Common myeloid progenitor, CD34-positive (primary cell): Measurements from ENCODE around the gene CLK2. TPM values are rescaled to one million over a fixed set of nuclear protein-coding genes. Genes with fewer than 3 reads are reported as not detected.

Source experiments
- CTCF ChIA-PET: fragments of 350-600 bp; sonication (Branson Sonifier 250); formaldehyde crosslinking; loops from one replicate; lab custom pipeline; 2021; ENCODE audit warnings: antibody characterized with exemption; lab: Charles Lee
- POLR2A ChIA-PET: fragments of 350-600 bp; sonication (Branson Sonifier 250); formaldehyde crosslinking; loops from one replicate; lab custom pipeline; 2021; ENCODE audit warnings: antibody characterized with exemption; lab: Charles Lee
- DNase-seq, 3 donors: peaks; one replicate each; pipeline versions ENCODE4 v3.0.0 to v3.0.0-alpha.2; 2013
- H3K27ac ChIP-seq, 2 experiments: 1 replicate in 1 of 2; 2 replicates in 1 of 2; pipeline ENCODE4 v1.7.0; 2013; ENCODE audit warnings: inconsistent platforms in 2 of 2, low read length in 2 of 2, mild to moderate bottlenecking in 2 of 2, low read depth in 1 of 2, moderate library complexity in 1 of 2; ENCODE audit not compliant: severe bottlenecking in 2 of 2, insufficient read depth in 1 of 2, poor library complexity in 1 of 2
- H3K27me3 ChIP-seq, 5 experiments: replicated peaks in 2 of 5; 1 replicate in 3 of 5; 2 replicates in 2 of 5; pipeline versions ENCODE4 v1.6.1 to v1.7.0; 2013; ENCODE audit warnings: low read length in 4 of 5, mild to moderate bottlenecking in 2 of 5, moderate library complexity in 2 of 5, inconsistent platforms in 1 of 5; ENCODE audit not compliant: insufficient read depth in 5 of 5, control insufficient read depth in 4 of 5
- H3K36me3 ChIP-seq, 4 experiments: 1 replicate in 2 of 4; 2 replicates in 2 of 4; pipeline versions ENCODE4 v1.6.1 to v1.7.0; 2013; ENCODE audit warnings: low read length in 3 of 4, control low read depth in 1 of 4, mild to moderate bottlenecking in 1 of 4; ENCODE audit not compliant: control insufficient read depth in 4 of 4, insufficient read depth in 4 of 4
- H3K4me1 ChIP-seq, 4 experiments: 1 replicate in 3 of 4; 2 replicates in 1 of 4; pipeline versions ENCODE4 v1.6.1 to v1.7.1; 2013; ENCODE audit warnings: low read length in 3 of 4, mild to moderate bottlenecking in 3 of 4, control low read depth in 1 of 4, inconsistent platforms in 1 of 4, moderate library complexity in 1 of 4; ENCODE audit not compliant: control insufficient read depth in 4 of 4, insufficient read depth in 4 of 4; ENCODE audit errors: control extremely low read depth in 1 of 4
- H3K4me3 ChIP-seq, 7 experiments: 1 replicate in 4 of 7; 2 replicates in 3 of 7; pipeline versions ENCODE4 v1.5.1 to v1.7.0; 2013; ENCODE audit warnings: mild to moderate bottlenecking in 7 of 7, low read length in 6 of 7, moderate library complexity in 6 of 7, inconsistent platforms in 2 of 7, low read depth in 2 of 7, control low read depth in 1 of 7; ENCODE audit not compliant: insufficient read depth in 4 of 7, control insufficient read depth in 1 of 7; ENCODE audit errors: extremely low read depth in 1 of 7
- H3K9me3 ChIP-seq, 5 experiments: 1 replicate in 4 of 5; 2 replicates in 1 of 5; pipeline versions ENCODE4 v1.6.1 to v1.7.1; 2013; ENCODE audit warnings: low read length in 4 of 5, mild to moderate bottlenecking in 2 of 5, inconsistent platforms in 1 of 5, low read depth in 1 of 5, moderate library complexity in 1 of 5; ENCODE audit not compliant: control insufficient read depth in 4 of 5, insufficient read depth in 2 of 5; ENCODE audit errors: control extremely low read depth in 1 of 5
- WGBS: methylation state at CpG from one replicate; pipeline ENCODE4 v1.1.5; 2013; ENCODE audit not compliant: insufficient coverage; 5-methylcytosine and 5-hydroxymethylcytosine counted together
- polyA plus RNA-seq: library from polyadenylated mRNA; unstranded; fragments of 120-200 nt; gene quantifications from one replicate; pipeline ENCODE4 v1.2.1, GENCODE V29; 2013

CLK2 gene
- 58.0 TPM for polyA plus RNA-seq

DNA sequence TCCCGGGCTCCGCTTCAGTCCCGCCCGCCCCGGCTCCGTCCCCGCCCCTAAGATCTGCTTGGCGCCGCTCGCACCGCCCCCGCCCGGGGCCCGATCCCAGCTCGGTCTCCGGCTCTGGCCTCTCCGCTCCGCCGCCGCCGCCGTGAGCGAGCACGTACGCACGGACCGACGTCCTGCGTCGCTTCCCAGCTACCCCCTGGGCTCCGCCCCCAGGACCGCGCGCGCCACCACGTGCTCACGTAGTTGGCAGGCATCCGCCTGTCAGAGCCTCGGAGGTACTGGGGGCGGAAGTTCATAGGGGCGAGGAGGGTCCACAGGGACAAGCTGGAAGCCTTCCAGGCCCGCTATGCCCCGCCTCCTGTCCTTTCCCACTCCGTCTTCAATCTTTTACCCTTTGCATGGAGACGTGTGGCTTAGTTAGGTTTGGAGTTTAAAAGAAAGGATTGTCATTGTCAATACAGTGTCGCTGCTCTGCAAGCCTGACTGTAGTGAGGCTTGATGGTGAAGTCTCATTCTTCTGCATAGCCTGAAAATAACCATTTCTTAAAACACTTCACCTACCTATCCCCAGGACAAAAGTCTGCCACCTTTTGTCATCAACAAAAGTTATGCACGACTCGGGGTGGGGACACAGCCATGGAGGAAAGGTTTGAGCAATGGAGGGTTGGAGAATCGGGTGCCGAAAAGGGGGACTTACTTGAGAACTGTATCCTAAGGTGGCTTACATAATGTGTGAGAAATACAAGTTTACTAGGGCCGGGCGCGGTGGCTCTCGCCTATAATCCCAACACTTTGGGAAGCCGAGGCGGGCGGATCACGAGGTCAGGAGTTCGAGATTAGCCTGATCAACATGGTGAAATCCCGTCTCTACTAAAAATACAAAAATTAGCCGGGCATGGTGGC lies at the start of gene CLK2:
Gene CLK2, minus strand, starts transcription at position 162 of the 903 bp plus-strand sequence. CDS start 2,527 bp downstream, outside the sequence.
- Histone ChIP-seq H3K27ac (peak within 1 kb of the TSS; percentile 46 to 80), H3K4me1 (peaks cover 11 to 38% (median 29%) of the 10 kb centered on the region in 4 experiments)
- 8% methylated on average over 18 of the region's 61 CpGs for WGBS

DNA sequence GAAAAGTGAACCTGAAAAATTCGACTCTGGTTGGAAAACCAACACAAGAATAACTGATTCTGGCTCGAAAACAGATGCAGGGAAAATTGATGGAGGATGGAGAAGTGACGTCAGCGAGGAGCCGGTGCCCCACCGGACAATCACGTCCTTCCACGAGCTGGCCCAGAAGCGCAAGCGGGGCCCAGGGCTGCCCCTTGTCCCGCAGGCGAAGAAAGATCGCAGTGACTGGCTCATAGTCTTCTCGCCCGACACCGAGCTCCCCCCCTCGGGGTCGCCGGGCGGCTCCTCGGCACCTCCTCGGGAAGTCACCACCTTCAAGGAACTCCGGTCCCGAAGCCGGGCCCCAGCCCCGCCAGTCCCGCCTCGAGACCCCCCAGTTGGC lies 49.3 kb upstream of the CLK2 start:
- H3K4me3 ChIP-seq = peak overlapping the region in 6 of 7 experiments; percentile 54 to 92 (median 86)
- no peaks in the 10 kb centered on the region for H3K9me3 ChIP-seq
- DNase-seq = peak in 1 of 3 donors; percentile 23

More for the DNA sequence above, at the start of gene CLK2:
- Histone ChIP-seq H3K36me3 (peaks cover 8 to 23% (median 18%) of the 10 kb centered on the region in 4 experiments), H3K4me3 (peak within 1 kb of the TSS; percentile 79 to 95 (median 83)), H3K9me3 (no peaks in the 10 kb centered on the region), H3K27me3 (no peaks in the 10 kb centered on the region)
- DNase-seq = peak; percentile 93 to 95 (median 94)
- CTCF ChIA-PET = interaction anchor here (0.7 to 5.7 kb wide), 6 partner anchors 10 to 50 kb away, joined by 3 to 36 read pairs (median 4); no protein-coding TSS in a partner anchor
- POLR2A ChIA-PET = interaction anchor here (0.8 to 1.3 kb wide), 4 partner anchors 11 to 49 kb away, joined by 3 to 5 read pairs (median 4); partner anchors contain the start of genes FDPS and SCAMP3

DNA sequence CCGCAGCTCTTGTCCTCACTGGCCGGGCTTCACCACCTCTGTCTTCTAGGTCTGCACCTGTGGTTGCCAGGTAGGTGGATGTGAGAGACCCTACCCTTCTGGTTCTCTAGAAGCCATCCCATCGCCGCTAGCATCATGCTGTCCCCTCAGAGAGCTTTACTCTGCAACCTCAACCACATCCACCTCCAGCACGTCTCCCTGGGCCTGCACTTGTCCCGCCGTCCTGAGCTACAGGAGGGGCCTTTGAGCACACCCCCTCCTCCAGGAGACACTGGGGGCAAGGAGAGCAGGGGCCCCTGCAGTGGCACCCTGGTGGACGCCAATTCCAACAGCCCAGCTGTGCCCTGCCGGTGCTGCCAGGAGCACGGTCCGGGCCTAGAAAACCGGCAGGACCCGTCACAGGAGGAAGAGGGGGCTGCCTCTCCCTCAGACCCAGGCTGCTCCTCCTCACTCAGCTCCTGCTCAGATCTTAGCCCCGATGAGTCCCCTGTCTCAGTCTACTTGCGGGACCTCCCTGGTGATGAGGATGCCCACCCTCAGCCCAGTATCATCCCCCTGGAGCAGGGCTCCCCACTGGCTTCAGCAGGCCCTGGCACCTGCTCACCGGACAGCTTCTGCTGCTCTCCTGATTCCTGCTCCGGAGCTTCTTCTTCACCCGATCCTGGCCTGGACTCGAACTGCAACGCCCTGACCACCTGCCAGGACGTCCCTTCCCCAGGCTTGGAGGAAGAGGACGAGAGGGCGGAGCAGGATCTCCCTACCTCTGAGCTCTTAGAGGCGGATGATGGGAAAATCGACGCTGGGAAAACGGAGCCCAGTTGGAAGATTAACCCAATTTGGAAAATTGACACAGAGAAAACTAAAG lies 48.6 kb upstream of the CLK2 start:
- no peak for DNase-seq

More for the DNA sequence above, 49.3 kb upstream of the CLK2 start:
- Histone ChIP-seq H3K36me3 (peaks cover 2 to 44% (median 16%) of the 10 kb centered on the region in 4 experiments), H3K27ac (no peak overlapping the region), H3K4me1 (peaks cover 3 to 62% (median 55%) of the 10 kb centered on the region in 4 experiments), H3K27me3 (no peaks in the 10 kb centered on the region)
- ChIA-PET POLR2A (interaction anchor here (0.7 kb wide), 2 partner anchors 15 to 49 kb away, joined by 3 to 5 read pairs; partner anchors contain the start of gene CLK2), CTCF (interaction anchor here (0.6 to 15.4 kb wide), 13 partner anchors 10 to 96 kb away, joined by 3 to 165 read pairs (median 7); partner anchors contain the start of genes CLK2, HCN3 and SCAMP3)
- WGBS = under 1% methylated on average over 25 of the region's 28 CpGs

DNA sequence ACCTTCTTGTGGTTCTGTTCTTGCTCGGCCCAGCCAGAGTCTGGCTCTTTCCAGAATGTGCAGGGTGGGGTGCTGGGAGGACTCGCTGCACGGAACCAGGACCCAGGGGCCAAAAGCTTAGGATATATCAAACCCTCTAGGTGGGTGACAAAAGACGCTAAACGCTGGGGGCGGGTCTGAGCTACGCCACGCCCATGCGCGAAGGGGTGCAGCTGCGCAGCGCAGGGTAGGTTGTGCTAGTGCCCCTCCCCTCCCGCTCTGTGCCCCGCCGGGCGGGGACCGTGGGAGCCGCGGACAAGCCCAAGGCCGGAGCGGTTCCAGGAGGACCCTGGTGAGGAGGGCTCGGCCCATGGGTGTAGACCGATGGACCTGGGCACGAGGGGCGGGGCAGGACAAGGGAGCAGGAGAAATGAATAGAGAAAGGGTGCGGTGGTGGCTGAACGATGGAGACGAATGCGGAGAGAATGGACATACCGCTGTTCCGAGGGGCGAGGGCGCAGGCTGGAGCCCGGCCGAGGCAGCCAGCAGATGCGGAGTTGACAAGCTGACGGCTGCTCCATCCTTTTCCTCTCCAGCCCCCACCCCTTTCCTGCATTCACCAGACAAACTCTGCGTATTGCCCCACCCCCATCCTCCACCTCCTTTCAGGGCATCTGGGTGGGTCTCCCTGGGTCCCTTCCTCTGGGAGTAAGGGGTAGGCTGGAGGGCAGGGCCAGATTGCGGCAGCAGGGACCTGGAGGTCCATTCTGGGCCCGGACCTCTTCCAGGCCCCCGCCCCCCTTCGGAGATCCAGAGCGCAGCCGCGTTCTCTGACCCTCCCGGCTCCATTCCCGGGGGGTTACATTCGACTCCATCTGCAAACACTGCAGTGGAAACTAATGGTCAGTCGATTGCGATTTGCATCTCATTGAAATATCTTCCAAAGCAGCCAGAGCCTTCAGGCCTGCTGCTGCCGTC lies 47.6 kb upstream of the CLK2 start, which contains the start of gene RUSC1:
Gene RUSC1, plus strand, starts transcription at position 234 of the 957 bp plus-strand sequence. CDS start 880 bp downstream, outside the sequence.
- ChIA-PET POLR2A (no interaction called here), CTCF (interaction anchor here (0.8 to 15.4 kb wide), 8 partner anchors 16 to 70 kb away, joined by 3 to 165 read pairs (median 12); partner anchors contain the start of genes CLK2, HCN3 and SCAMP3)
- Histone ChIP-seq H3K27me3 (no peaks in the 10 kb centered on the region), H3K4me1 (peaks cover 3 to 56% (median 49%) of the 10 kb centered on the region in 4 experiments), H3K9me3 (no peaks in the 10 kb centered on the region), H3K4me3 (peak within 1 kb of the TSS in 6 of 7 experiments; percentile 27 to 89 (median 73)), H3K27ac (no peak within 1 kb of the TSS), H3K36me3 (peaks cover 0 to 50% (median 18%) of the 10 kb centered on the region in 4 experiments)
- WGBS = 21% methylated on average over 41 of the region's 51 CpGs
- DNase-seq = peak; percentile 66 to 82 (median 80)

More for the DNA sequence above, 48.6 kb upstream of the CLK2 start:
- Histone ChIP-seq H3K4me1 (peaks cover 3 to 62% (median 55%) of the 10 kb centered on the region in 4 experiments), H3K4me3 (peak overlapping the region in 6 of 7 experiments; percentile 54 to 92 (median 89)), H3K36me3 (peaks cover 0 to 44% (median 18%) of the 10 kb centered on the region in 4 experiments), H3K9me3 (no peaks in the 10 kb centered on the region), H3K27ac (no peak overlapping the region), H3K27me3 (no peaks in the 10 kb centered on the region)
- WGBS = 90% methylated on average over 21 of the region's 27 CpGs
- CTCF ChIA-PET = interaction anchor here (0.6 to 15.4 kb wide), 14 partner anchors 9 to 95 kb away, joined by 3 to 165 read pairs (median 7); partner anchors contain the start of genes CLK2, HCN3 and SCAMP3
- POLR2A ChIA-PET = interaction anchor here (0.7 kb wide), 2 partner anchors 14 to 49 kb away, joined by 3 to 5 read pairs; partner anchors contain the start of gene CLK2

DNA sequence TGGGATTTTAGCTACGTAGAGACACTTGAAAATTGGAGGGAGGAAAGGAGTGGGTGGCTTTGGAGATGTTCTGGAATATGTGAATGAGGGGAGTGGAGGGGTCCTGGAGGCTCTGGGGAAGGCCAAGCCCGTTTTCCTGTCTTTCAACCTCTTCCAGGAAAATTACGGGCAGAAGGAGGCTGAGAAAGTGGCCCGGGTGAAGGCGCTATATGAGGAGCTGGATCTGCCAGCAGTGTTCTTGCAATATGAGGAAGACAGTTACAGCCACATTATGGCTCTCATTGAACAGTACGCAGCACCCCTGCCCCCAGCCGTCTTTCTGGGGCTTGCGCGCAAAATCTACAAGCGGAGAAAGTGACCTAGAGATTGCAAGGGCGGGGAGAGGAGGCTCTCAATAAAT lies 46.9 kb upstream of the CLK2 start:
- Histone ChIP-seq H3K36me3 (peaks cover 0 to 50% (median 18%) of the 10 kb centered on the region in 4 experiments), H3K27ac (no peak overlapping the region), H3K4me1 (peaks cover 3 to 49% (median 42%) of the 10 kb centered on the region in 4 experiments), H3K4me3 (peak overlapping the region in 6 of 7 experiments; percentile 27 to 89 (median 73)), H3K9me3 (no peaks in the 10 kb centered on the region), H3K27me3 (no peaks in the 10 kb centered on the region)
- ChIA-PET POLR2A (no interaction called here), CTCF (interaction anchor here (0.8 to 15.4 kb wide), 5 partner anchors 15 to 69 kb away, joined by 3 to 165 read pairs (median 4); no protein-coding TSS in a partner anchor)
- peak in 1 of 3 donors; percentile 68 for DNase-seq
- 24% methylated on average over 11 of the region's 11 CpGs for WGBS
